Body of pancreas (tissue), 4 donors: ENCODE results near the gene LNPEP.

Experiments used
- POLR2A ChIP-seq, 3 donors: fragments of 450-650 bp; IDR thresholded peaks; one replicate each; pipeline ENCODE4 v1.6.1; 2016; ENCODE audit warnings: antibody characterized with exemption in 3 of 3, mild to moderate bottlenecking in 2 of 3
- TF ChIP-seq, protein P1 (sequence below), 7 experiments: fragments of 450-650 bp in 4 of 7; fragments of 200-600 bp in 3 of 7; sonication (generic) in 3 of 7; IDR thresholded peaks; one replicate each; pipeline ENCODE4 v1.5.1; 2016 to 2019; ENCODE audit warnings: antibody characterized with exemption in 7 of 7

DNA sequence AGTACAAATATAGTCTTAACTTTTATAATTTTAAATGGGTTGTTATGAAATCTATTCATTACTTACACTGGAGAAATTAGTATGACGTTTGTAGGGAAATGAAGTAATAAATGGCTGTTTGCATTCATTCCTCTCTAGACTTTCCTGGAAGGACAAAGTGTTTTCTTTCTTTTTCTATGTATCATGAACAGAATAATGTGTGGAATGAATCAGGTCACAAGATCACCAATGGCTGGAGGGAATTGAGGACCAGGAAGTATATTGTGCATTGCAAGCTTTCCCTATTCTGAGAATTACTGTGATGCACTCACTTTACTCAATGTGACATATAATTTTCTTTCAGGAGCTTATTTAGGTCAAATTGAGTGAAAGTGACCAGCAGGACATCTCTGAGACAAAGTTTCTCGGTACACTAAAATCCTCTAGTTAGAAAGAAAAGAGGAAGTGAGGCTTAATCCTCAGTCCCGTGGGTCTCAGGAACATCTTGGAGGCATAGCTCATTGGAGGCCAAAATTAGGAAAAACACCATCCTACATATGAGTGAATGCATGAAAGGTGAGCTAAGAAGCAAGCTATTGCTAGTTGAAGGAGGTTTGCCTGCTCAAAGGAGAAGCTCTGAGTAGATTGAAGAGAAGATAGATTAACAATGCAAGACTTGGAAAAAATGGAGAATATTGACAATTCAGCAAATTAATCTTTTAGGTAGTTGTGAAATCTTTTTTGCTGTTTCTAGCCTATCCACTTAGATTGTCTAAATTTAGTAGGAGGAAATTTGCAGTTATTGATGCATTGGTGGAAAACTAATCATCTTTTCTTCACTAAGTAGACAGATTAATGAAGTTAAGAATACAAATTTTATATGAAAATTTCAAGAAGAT, 31.6 kb upstream of the LNPEP start:
- TF ChIP-seq, protein P1, sequence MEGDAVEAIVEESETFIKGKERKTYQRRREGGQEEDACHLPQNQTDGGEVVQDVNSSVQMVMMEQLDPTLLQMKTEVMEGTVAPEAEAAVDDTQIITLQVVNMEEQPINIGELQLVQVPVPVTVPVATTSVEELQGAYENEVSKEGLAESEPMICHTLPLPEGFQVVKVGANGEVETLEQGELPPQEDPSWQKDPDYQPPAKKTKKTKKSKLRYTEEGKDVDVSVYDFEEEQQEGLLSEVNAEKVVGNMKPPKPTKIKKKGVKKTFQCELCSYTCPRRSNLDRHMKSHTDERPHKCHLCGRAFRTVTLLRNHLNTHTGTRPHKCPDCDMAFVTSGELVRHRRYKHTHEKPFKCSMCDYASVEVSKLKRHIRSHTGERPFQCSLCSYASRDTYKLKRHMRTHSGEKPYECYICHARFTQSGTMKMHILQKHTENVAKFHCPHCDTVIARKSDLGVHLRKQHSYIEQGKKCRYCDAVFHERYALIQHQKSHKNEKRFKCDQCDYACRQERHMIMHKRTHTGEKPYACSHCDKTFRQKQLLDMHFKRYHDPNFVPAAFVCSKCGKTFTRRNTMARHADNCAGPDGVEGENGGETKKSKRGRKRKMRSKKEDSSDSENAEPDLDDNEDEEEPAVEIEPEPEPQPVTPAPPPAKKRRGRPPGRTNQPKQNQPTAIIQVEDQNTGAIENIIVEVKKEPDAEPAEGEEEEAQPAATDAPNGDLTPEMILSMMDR (IDR thresholded peaks at IDR 0.05) = no peak
- TF ChIP-seq POLR2A (IDR thresholded peaks at IDR 0.05) = no peak
